Liver (tissue), 9 donors: ENCODE measurements around the gene SETBP1. TPM values are rescaled to one million over a fixed set of nuclear protein-coding genes. Genes with fewer than 3 reads are reported as not detected.

Experiments
- DNase-seq: peaks from one replicate; pipeline ENCODE4 v3.0.0-alpha.2; 2017; ENCODE audit warnings: low spot score
- H3K27ac ChIP-seq, 2 donors: one replicate each; pipeline ENCODE4 v1.7.0; 2013; ENCODE audit warnings: inconsistent platforms in 2 of 2, low read length in 2 of 2, control low read depth in 1 of 2, low read depth in 1 of 2, mild to moderate bottlenecking in 1 of 2
- H3K27me3 ChIP-seq, 4 donors: one replicate each; pipeline versions ENCODE4 v1.6.1 to v1.7.0; 2013; ENCODE audit warnings: low read length in 3 of 4, inconsistent platforms in 1 of 4, mild to moderate bottlenecking in 1 of 4, moderate library complexity in 1 of 4; ENCODE audit not compliant: control insufficient read depth in 4 of 4, insufficient read depth in 4 of 4
- H3K36me3 ChIP-seq, 4 donors: one replicate each; pipeline versions ENCODE4 v1.6.1 to v1.7.0; 2013; ENCODE audit warnings: low read length in 3 of 4, mild to moderate bottlenecking in 3 of 4, low read depth in 1 of 4, moderate library complexity in 1 of 4; ENCODE audit not compliant: control insufficient read depth in 4 of 4, insufficient read depth in 3 of 4
- H3K4me1 ChIP-seq, 4 donors: one replicate each; pipeline versions ENCODE4 v1.6.1 to v1.7.0; 2013; ENCODE audit warnings: low read length in 3 of 4, mild to moderate bottlenecking in 3 of 4, moderate library complexity in 1 of 4; ENCODE audit not compliant: control insufficient read depth in 4 of 4, insufficient read depth in 4 of 4
- H3K4me3 ChIP-seq, 3 donors: one replicate each; pipeline versions ENCODE4 v1.6.1 to v1.7.0; 2013; ENCODE audit warnings: low read length in 3 of 3, control low read depth in 1 of 3, low read depth in 1 of 3, mild to moderate bottlenecking in 1 of 3
- H3K9ac ChIP-seq, 2 donors: one replicate each; pipeline ENCODE4 v1.7.0; 2013; ENCODE audit warnings: low read length in 2 of 2, mild to moderate bottlenecking in 2 of 2, moderate library complexity in 2 of 2, control low read depth in 1 of 2, low read depth in 1 of 2
- H3K9me3 ChIP-seq, 4 donors: one replicate each; pipeline versions ENCODE4 v1.6.1 to v1.7.0; 2013; ENCODE audit warnings: low read length in 3 of 4; ENCODE audit not compliant: control insufficient read depth in 4 of 4
- FOXA2 ChIP-seq: IDR thresholded peaks from 2 replicates; pipeline ENCODE4 v1.6.1; 2016; ENCODE audit warnings: antibody characterized with exemption
- GABPA ChIP-seq, 2 donors: IDR thresholded peaks in 1 of 2; conservative IDR thresholded peaks in 1 of 2; 2 replicates each; pipeline ENCODE4 v1.6.1; 2016; ENCODE audit warnings: antibody characterized with exemption in 2 of 2, mild to moderate bottlenecking in 1 of 2, moderate library complexity in 1 of 2
- HNF4G ChIP-seq: IDR thresholded peaks from 2 replicates; pipeline ENCODE4 v1.6.1; 2016; ENCODE audit warnings: antibody characterized with exemption
- JUND ChIP-seq, 2 donors: IDR thresholded peaks; 2 replicates each; pipeline ENCODE4 v1.6.1; 2016; ENCODE audit warnings: antibody characterized with exemption in 2 of 2
- RAD21 ChIP-seq, 2 donors: IDR thresholded peaks; 2 replicates each; pipeline ENCODE4 v1.6.1; 2016; ENCODE audit warnings: antibody characterized with exemption in 2 of 2, mild to moderate bottlenecking in 2 of 2
- RXRA ChIP-seq, 2 donors: IDR thresholded peaks; 2 replicates each; pipeline ENCODE4 v1.6.1; 2017 to 2018; ENCODE audit warnings: antibody characterized with exemption in 2 of 2, mild to moderate bottlenecking in 1 of 2
- SP1 ChIP-seq: IDR thresholded peaks from 2 replicates; pipeline ENCODE4 v1.6.1; 2018; ENCODE audit warnings: antibody characterized with exemption, mild to moderate bottlenecking
- TAF1 ChIP-seq: conservative IDR thresholded peaks from 2 replicates; pipeline ENCODE4 v1.6.1; 2016; ENCODE audit warnings: antibody characterized with exemption, mild to moderate bottlenecking
- YY1 ChIP-seq: IDR thresholded peaks from 2 replicates; pipeline ENCODE4 v1.6.1; 2016; ENCODE audit warnings: antibody characterized with exemption, mild to moderate bottlenecking
- WGBS: extraction: QIAGEN DNeasy Blood & Tissue Kit; methylation state at CpG from one replicate; pipeline ENCODE4 v1.1.7; 2013; 5-methylcytosine and 5-hydroxymethylcytosine counted together
- polyA plus RNA-seq, 2 donors: library from polyadenylated mRNA; stranded (reverse) in 1 of 2; unstranded in 1 of 2; fragments of 200-250 nt in 1 of 2; fragments of >200 nt in 1 of 2; fragmentation: Nextera tagmentation in 1 of 2; extraction: Ambion mirVana in 1 of 2; gene quantifications; one replicate each; pipeline versions ENCODE4 v1.2.1 to v1.2.3, GENCODE V29; 2013 to 2015
- total RNA-seq, 2 donors: library from RNA; depleted of rRNA; stranded (reverse); fragments of >200 nt; gene quantifications; one replicate each; pipeline ENCODE4 v1.2.3, GENCODE V29; 2014
- TF ChIP-seq, protein P1 (sequence below): fragments of 150-350 bp; IDR thresholded peaks from 2 replicates; pipeline ENCODE4 v1.5.1; 2017; ENCODE audit warnings: improper control_type of control experiment, low read depth, low read length; ENCODE audit not compliant: missing input control
- TF ChIP-seq, protein P2 (sequence below): IDR thresholded peaks from 2 replicates; pipeline ENCODE4 v1.6.1; 2016; ENCODE audit warnings: antibody characterized with exemption
- TF ChIP-seq, protein P3 (sequence below): IDR thresholded peaks from 2 replicates; pipeline ENCODE4 v1.6.1; 2016; ENCODE audit warnings: antibody characterized with exemption, mild to moderate bottlenecking
- TF ChIP-seq, protein P4 (sequence below): IDR thresholded peaks from 2 replicates; pipeline ENCODE4 v1.6.1; 2016; ENCODE audit warnings: antibody characterized with exemption
- TF ChIP-seq, protein P5 (sequence below): IDR thresholded peaks from 2 replicates; pipeline ENCODE4 v1.6.1; 2016; ENCODE audit warnings: antibody characterized with exemption
- donor health status: healthy.
- donor health status: healthy.
- donor health status: healthy.
- donor health status: healthy.
- donor health status: healthy.

SETBP1 gene
- total and polyA plus RNA-seq, 4 donors = 2.5 to 15.8 (median 4.7) TPM

DNA sequence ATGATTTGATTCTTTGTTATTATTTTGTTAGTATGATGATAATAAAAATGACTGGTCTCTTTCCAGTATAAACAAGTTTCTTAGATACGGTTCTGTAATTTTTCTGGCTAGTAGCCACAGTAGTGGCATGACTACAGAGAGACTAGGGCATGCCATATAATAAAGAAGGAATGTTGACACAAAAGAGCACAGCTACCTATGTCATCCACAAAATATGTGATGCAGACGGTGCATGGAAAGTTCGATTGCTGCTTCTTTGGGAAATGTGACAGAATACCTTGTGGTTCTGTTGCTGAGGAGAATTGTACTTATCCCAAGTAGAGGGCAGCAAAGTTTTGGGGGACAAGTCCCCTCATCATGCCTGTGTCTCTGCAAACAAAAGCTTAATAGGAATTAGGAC is 26.1 kb upstream of the SETBP1 start:
- Histone ChIP-seq H3K27ac (no peak overlapping the region), H3K9ac (no peak overlapping the region), H3K27me3 (no peaks in the 10 kb centered on the region), H3K4me1 (no peaks in the 10 kb centered on the region), H3K9me3 (no peaks in the 10 kb centered on the region), H3K36me3 (no peaks in the 10 kb centered on the region), H3K4me3 (no peak overlapping the region)
- whole genome bisulfite sequencing = 44% methylated on average over 3 of the region's 3 CpGs
- DNase-seq = no peak
- no peak for TF ChIP-seq TAF1

DNA sequence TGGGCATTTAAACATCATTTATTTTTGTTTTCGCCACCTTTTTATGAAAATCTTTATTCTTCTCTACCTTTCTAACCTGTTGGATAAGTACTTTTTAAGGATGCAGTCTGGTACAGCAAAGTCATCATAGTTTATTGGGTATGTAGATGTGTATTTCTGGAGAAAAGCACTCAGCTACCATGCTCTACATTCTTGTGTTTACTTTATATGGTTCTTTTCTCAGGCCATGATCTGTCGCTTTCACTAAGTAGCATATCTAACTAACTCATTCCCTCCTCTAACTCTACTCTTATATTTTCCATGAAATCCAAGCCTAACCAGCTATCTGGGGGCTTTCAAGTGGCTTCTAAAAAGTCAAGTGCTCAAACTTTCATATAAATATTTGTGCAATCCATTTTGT is 25.3 kb upstream of the SETBP1 start:
- 86% methylated on average over 2 of the region's 2 CpGs for WGBS
- H3K4me3 ChIP-seq = no peak overlapping the region
- no peak for DNase-seq
- no peaks in the 10 kb centered on the region for H3K27me3 ChIP-seq
- no peaks in the 10 kb centered on the region for H3K36me3 ChIP-seq
- no peak for TF ChIP-seq FOXA2
- TF ChIP-seq TAF1 = no peak
- TF ChIP-seq, protein P1, sequence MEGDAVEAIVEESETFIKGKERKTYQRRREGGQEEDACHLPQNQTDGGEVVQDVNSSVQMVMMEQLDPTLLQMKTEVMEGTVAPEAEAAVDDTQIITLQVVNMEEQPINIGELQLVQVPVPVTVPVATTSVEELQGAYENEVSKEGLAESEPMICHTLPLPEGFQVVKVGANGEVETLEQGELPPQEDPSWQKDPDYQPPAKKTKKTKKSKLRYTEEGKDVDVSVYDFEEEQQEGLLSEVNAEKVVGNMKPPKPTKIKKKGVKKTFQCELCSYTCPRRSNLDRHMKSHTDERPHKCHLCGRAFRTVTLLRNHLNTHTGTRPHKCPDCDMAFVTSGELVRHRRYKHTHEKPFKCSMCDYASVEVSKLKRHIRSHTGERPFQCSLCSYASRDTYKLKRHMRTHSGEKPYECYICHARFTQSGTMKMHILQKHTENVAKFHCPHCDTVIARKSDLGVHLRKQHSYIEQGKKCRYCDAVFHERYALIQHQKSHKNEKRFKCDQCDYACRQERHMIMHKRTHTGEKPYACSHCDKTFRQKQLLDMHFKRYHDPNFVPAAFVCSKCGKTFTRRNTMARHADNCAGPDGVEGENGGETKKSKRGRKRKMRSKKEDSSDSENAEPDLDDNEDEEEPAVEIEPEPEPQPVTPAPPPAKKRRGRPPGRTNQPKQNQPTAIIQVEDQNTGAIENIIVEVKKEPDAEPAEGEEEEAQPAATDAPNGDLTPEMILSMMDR = no peak
- TF ChIP-seq, protein P2, sequence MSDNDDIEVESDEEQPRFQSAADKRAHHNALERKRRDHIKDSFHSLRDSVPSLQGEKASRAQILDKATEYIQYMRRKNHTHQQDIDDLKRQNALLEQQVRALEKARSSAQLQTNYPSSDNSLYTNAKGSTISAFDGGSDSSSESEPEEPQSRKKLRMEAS = no peak
- no peak for TF ChIP-seq RAD21 (IDR thresholded peaks at IDR 0.05)
- TF ChIP-seq HNF4G = no peak
- TF ChIP-seq SP1 = no peak
- TF ChIP-seq RXRA (IDR thresholded peaks at IDR 0.05) = no peak
- no peaks in the 10 kb centered on the region for H3K9me3 ChIP-seq
- H3K9ac ChIP-seq = no peak overlapping the region
- H3K27ac ChIP-seq = no peak overlapping the region
- no peaks in the 10 kb centered on the region for H3K4me1 ChIP-seq

DNA sequence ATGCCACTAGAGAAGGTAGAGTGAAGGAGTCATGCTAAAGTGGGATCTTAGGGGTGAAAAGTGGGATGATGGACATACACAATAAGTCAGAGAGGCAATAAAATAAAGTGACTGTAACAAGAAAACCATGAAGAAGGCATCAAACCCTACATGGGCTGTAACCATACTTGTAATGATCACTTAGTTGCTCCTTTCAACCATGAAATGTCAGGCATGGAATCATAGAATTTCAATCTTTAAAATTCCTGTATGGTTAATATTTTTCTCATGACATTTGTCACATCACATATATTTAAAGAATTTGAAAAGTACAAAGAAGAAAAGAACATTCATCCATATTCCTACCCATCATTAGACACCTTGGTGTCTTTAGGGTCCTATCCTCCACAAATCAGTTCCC is 20.9 kb upstream of the SETBP1 start:
- H3K27ac ChIP-seq = no peak overlapping the region
- no peaks in the 10 kb centered on the region for H3K27me3 ChIP-seq
- no peak overlapping the region for H3K9ac ChIP-seq
- no peak for DNase-seq
- TF ChIP-seq RAD21 (IDR thresholded peaks at IDR 0.05) = no peak
- TF ChIP-seq YY1 = no peak
- no peak for TF ChIP-seq GABPA (IDR thresholded peaks at IDR 0.05 in 1 of 2, conservative IDR thresholded peaks at IDR 0.05 in 1 of 2)
- no peak for TF ChIP-seq SP1
- TF ChIP-seq, protein P3, sequence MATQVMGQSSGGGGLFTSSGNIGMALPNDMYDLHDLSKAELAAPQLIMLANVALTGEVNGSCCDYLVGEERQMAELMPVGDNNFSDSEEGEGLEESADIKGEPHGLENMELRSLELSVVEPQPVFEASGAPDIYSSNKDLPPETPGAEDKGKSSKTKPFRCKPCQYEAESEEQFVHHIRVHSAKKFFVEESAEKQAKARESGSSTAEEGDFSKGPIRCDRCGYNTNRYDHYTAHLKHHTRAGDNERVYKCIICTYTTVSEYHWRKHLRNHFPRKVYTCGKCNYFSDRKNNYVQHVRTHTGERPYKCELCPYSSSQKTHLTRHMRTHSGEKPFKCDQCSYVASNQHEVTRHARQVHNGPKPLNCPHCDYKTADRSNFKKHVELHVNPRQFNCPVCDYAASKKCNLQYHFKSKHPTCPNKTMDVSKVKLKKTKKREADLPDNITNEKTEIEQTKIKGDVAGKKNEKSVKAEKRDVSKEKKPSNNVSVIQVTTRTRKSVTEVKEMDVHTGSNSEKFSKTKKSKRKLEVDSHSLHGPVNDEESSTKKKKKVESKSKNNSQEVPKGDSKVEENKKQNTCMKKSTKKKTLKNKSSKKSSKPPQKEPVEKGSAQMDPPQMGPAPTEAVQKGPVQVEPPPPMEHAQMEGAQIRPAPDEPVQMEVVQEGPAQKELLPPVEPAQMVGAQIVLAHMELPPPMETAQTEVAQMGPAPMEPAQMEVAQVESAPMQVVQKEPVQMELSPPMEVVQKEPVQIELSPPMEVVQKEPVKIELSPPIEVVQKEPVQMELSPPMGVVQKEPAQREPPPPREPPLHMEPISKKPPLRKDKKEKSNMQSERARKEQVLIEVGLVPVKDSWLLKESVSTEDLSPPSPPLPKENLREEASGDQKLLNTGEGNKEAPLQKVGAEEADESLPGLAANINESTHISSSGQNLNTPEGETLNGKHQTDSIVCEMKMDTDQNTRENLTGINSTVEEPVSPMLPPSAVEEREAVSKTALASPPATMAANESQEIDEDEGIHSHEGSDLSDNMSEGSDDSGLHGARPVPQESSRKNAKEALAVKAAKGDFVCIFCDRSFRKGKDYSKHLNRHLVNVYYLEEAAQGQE = no peak
- TF ChIP-seq, protein P2 = no peak
- TF ChIP-seq JUND (IDR thresholded peaks at IDR 0.05) = no peak
- TF ChIP-seq, protein P4, sequence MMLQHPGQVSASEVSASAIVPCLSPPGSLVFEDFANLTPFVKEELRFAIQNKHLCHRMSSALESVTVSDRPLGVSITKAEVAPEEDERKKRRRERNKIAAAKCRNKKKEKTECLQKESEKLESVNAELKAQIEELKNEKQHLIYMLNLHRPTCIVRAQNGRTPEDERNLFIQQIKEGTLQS = no peak
- TF ChIP-seq, protein P5, sequence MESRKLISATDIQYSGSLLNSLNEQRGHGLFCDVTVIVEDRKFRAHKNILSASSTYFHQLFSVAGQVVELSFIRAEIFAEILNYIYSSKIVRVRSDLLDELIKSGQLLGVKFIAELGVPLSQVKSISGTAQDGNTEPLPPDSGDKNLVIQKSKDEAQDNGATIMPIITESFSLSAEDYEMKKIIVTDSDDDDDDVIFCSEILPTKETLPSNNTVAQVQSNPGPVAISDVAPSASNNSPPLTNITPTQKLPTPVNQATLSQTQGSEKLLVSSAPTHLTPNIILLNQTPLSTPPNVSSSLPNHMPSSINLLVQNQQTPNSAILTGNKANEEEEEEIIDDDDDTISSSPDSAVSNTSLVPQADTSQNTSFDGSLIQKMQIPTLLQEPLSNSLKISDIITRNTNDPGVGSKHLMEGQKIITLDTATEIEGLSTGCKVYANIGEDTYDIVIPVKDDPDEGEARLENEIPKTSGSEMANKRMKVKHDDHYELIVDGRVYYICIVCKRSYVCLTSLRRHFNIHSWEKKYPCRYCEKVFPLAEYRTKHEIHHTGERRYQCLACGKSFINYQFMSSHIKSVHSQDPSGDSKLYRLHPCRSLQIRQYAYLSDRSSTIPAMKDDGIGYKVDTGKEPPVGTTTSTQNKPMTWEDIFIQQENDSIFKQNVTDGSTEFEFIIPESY = no peak
- no peak overlapping the region for H3K4me3 ChIP-seq
- H3K4me1 ChIP-seq = no peaks in the 10 kb centered on the region
- H3K36me3 ChIP-seq = no peaks in the 10 kb centered on the region
- no peaks in the 10 kb centered on the region for H3K9me3 ChIP-seq
